Activated CD4-positive, CD25-positive, alpha-beta regulatory T cell treated with anti-CD3 and anti-CD28 coated beads, Interleukin-2, amount 50 U/mL, for 72 hours (primary cell): Measurements from ENCODE around the gene MRPL24.
A peak's percentile ranks its signal among the peaks of the same experiment; 100 is the strongest.

Experiments used
- DNase-seq: peaks from one replicate; pipeline ENCODE4 v3.0.0; 2021

The MRPL24 gene

DNA sequence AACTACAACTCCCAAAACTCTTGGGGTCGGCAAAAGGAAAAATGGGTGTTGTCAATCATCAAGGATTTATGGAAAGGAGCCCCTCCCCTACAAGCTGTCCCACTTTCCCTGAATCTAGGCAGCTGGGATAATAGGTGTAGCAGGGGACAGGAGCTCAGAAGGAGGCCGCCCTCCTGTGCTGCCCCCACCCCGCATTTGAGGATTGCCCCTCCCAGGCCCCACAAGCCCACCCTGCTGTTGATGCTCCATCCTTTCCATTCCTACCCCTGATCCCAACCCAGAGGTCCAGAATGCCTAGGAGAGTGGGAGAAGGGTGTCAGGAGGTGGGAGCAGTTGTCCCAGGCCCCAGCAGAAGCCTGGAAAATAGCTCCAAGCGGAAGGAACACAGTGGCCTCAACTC lies 1.9 kb upstream of the MRPL24 start:
- DNase-seq = no peak

DNA sequence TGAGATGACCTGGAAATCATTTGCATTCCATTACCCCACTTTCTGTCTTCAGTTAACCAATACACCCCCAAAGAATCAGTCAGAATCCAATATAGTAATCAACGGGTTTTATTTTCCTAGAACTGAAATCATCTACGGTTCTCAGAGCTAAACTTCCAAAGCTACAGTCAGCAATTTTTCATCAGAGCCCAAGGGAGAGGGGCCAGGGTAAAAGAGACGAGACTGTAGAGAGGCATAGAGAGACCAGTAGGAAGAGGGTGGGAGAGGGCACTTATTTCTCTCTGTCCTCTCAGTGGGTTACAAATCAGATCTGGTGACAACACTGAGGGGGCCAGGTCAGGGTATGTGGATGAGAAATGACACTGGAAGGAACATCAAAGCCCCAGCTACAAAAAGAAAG lies 1.1 kb upstream of the MRPL24 start:
- no peak for DNase-seq

DNA sequence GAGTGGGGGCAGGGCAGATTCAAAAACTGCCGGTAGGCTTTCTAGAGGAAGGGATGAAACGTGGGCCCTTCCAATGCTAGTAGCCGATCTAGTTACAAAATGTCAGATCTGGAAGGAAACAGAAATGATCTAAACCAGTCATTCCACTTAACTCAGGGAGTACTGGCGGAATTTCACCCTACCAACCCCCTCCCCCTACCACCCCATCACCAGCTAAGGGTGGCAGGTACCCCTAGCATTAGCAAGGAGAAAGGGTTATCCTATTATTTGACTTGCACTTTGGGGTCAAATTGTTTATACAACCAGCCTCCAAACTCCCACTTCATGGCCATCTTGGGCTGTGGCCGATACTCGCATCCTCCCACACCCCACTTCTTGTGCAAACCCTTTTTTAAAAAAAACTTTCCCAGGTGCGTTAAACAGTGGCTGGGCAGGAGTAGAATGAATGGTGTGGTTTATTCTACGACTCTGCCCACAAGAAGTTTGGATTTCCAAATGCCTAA lies 644 bp upstream of the MRPL24 start:
- no peak for DNase-seq

DNA sequence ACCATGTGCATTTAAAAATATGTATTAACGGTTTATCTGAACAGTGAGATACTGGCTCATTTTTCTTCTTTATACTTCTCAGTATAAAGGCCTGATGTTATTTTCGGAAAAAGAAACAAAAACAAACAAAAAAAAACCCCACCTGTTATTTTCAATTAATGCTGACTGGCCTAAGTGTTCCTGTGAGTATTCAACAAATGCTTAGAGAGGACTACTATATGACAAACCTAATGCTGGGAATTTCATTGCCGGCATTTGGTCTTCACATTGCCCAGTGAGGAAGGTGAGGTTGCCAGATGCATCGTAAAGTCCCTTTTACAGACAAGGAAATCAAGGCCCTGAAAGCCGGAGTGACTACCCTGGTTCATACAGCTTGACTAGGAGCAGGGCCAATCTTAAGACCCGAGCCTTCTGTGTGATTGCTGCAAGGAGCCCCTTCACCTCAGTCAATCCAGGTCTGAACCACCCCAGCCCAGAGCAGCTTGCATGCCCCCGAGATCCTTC lies 599 bp downstream of the MRPL24 start:
- DNase-seq = no peak

DNA sequence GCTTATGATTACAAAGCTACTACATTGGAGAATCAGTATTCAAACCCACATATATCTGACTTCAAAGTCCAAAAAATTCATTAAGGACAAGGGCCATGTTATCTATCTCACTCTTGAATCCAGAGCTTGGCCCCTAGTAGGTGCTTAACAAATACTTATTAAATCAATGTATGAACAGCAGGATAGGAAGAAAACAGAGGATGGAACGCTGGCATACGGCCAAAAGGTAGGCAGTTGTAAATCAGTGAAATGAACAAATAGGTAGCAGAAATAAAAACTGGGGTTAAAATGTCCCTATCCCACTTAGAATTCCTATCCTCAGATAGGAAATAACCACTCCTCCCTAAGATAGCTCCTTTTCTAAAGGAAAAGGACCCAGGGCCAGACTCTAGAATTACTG lies 2.0 kb downstream of the MRPL24 start:
- no peak for DNase-seq

DNA sequence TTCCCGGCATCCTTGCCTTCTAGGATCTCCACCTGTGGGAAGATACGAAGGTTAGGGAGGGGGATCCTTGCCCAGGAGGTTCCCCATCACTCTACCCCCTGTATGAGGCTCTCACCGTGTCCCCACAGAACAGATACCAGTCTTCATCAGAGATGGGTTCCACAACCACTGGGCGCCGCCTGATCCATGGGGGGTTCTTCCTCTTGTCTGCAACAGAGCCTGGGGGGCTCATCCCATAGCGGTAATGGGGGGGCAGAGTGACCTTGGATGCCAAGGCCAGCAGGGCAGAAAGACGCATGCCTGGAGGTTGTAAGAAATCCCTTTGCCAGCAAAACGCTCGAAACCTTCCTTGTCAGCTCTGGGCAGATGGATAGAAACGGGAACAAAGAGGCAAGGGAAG lies 2.5 kb downstream of the MRPL24 start:
- DNase-seq = no peak

DNA sequence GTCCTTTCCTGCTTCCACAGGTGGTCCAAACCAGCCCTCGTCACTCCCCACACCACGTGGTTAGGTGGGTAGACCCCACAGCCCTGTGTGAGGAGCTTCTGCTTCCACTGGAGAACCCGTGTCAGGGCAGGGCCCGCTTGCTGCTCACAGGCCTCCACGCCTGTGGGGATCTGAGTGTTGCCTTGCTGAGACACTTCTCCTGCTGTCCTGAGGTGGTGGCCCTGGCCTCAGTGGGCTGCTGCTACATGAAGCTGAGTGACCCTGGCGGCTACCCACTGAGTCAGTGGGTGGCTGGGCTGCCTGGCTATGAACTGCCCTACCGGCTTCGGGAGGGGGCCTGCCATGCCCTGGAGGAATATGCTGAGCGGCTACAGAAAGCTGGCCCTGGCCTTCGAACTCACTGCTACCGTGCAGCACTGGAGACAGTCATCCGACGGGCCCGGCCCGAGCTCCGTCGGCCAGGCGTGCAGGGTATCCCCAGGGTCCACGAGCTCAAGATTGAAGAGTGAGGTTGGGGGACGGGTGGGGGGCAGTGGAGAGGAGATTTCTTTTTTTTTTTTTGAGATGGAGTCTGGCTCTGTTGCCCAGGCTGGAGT lies 6.8 kb downstream of the MRPL24 start:
- DNase-seq = no peak

DNA sequence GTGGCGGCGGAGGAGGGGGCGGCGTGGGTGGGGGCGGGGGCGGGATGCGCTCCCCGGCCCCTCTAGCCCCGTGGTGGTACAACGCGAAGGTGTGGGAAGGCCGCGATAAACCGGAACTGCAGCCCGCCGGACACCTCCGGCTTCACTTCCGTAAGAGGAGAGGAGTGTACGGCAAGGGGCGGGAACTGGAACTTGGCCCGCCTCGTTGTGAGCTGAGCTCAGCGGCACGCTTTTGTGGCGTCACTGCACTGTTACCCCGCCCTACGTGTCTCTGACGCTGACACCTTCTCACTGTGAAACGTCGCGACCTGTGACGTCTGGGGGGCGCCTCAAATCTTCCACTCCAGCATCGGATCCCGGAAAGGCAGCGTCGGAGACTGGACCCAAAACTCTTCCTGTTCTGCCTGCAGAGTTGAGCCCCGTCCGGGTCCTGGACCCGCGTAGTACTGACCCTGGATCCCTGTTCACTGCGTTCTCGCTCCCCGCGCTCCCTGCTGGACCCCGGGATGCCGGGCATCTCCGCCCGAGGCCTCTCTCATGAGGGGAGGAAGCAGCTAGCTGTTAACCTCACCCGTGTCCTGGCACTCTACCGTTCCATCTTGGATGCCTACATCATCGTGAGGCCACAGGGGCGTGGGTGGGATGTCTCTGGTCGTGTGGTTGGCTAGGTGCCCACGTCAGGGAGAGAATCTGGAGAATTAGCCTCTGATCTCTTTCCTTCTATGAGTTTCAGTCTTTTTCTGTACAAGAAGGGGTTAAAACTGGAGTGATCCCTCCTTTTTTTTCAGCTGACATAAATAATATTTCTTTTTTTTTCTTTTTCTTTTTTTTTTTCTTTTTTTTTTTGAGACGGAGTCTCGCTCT lies 12.1 kb downstream of the MRPL24 start, which contains the start of gene ISG20L2:
Gene ISG20L2 (minus strand): TSS at position 168 of the 864 bp plus-strand sequence. CDS start 1,114 bp downstream, outside the sequence.
- peak; percentile 92 for DNase-seq

DNA sequence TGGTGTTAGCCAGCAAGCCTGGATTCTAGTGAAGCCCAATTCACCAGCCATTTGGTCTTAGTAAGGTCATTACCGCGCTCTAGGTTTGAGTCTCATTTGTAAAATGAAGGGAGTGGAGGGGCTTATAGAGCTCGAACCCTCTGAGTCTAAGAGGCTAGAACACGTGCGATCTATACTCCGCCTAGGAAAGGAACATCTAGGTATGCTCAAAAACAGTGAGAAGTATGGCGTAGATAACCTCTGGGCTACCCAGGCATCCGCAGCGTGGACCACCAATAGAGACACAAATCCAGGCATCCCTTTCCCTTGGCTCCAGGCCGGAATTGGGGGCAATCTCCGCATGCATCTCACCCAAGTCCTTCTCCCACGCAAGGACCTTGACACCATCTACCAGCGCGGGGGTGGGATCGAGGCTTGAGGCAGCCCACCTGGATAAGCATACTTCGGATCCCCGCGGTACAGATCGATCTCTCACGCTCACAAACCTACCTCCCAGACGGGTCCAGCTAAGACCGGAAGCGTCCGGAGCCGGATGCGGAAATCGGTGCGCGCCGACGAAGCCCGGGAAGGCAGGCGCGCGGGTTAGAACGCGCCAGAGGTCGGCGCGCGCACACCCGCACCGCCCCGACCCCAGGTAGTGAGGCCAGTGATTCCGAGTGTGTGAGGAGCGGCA lies 12.8 kb downstream of the MRPL24 start, which contains the start of gene METTL25B:
Gene METTL25B (plus strand): TSS at position 544 of the 673 bp plus-strand sequence. CDS start 636 bp downstream, outside the sequence.
- peak; percentile 84 for DNase-seq

DNA sequence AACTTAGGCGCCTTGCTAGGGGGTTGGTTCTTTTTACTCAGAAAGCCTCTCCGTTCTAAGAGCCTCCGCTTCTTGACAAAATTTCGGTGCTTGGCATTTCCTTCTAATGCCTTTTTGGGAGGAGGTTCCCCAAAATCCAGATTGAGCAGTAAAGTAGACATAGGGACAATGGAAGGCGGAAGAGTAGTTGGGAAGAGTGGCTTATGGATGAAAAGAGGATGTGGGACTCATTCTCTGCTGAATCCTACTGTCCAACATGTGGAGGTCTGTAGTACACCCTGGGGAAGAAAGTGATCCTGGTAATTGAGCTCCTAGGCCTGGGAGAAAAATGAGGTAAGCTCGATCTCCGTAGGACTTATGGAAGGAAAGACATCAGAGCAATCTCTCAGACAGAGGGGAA lies 13.4 kb downstream of the MRPL24 start:
- no peak for DNase-seq

DNA sequence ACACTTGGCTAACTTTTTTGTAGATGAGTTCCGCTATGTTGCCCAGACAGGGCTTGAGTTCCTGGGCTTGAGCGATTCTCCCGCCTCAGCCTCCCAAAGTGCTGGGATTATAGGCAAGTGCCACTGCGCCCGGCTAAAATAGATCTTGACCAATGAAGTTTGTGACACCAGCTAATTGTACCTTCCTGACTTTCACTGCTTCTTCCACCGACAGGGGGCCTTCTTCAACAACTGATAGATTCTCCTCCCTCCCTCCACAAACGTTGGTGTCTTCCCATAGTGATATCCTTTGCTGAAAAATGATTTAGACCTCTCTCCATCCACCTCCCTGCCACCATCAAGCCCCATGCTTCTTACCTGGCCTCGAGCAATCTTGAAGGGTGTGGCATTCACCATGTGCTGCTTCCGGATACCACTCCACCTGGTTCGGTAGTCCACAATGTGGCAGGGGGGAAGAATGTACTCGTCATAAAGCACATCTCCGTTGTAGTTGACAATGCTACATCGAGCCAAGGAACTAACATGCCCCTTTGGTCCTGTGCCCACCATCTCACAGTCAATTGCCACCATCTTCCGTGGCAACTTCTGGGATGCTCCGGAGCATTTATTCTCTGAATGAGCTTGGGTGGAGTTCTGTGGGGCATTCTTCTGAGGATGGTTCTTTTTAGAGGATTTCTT lies 14.2 kb downstream of the MRPL24 start:
- peak; percentile 40 for DNase-seq

DNA sequence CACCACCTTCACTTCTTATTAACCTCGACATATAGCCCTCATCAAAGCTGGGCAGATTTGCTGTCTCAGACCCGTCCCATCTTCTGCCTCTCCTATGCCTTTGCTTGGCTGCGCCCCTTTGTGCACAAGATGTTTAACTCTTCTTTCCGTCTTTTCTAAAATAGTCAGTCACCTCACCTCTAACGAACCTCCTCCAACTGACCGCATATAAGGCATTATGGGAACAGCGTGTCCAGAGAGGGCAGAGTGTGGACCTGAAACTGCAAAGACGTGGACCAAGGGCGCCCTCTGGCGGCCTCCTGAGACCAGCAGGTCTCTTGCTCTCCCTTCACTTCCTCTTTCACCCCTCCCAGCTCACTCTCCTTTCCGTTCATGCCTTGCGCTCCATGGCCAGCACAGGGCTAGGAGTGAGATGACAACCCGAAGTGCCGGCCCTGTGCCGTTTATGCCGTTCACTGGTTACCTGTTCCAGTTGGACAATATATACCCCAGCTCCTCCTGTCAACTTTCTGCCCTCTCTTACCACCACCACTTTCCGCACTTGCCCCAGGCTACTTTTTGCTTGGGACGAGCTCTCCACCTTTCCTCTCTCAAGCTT lies 15.1 kb downstream of the MRPL24 start:
- DNase-seq = peak; percentile 84

DNA sequence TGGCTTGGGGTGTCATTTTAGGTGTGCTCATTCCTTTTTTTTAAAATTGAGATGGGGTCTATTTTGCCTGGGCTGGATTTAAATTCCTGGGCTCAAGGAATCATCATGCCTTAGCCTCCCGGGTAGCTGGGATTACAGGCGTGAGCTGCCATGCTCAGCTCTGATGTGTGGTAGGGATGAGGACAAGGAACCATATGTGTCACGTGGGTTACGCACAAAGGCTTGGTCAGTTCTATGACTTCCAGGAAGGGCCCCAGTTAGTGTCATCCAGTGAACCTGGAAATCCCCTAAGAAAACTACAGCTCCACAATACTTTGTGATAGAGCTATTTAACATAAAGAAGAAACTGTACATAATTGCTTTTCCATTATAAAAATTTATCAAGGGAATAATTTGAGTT lies 19.4 kb downstream of the MRPL24 start:
- no peak for DNase-seq

DNA sequence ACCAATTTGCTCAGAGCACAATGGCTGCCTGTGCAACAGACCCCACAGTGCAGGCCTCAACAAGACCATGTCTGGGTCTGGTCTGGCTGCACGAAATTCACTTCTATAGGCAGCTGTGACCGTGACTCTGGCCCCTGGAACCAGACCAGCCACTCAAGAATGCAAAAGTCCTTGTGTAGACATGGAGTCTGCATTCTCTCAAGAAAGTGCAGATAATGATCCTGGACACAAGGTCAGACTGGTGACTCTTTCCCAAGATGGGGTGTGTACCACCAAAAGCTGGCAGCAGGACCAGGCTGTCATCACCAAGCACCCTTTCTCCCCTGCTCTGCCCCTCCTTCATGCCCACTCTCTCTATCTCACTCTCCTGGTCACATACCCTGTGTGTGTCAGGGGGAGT lies 19.8 kb downstream of the MRPL24 start:
- no peak for DNase-seq

DNA sequence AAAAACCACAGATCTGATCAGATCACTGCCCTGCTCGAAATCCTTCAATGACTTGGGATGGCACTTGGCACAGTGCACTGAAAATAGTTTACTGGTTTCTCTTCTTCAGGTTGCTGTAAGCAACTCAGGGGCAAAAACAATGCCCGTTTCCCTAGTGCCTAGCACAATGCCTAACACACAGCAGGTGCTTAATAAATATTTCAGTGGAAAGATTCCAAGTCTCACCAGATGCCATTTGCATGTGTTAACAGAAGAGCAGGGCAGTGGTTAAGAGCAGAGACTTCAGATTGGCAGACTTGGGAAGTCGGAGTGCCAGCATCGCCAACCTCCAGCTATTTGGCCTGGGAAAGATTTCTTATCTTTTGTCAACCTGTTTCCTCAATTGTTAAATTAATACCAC lies 23.5 kb downstream of the MRPL24 start:
- DNase-seq = no peak

DNA sequence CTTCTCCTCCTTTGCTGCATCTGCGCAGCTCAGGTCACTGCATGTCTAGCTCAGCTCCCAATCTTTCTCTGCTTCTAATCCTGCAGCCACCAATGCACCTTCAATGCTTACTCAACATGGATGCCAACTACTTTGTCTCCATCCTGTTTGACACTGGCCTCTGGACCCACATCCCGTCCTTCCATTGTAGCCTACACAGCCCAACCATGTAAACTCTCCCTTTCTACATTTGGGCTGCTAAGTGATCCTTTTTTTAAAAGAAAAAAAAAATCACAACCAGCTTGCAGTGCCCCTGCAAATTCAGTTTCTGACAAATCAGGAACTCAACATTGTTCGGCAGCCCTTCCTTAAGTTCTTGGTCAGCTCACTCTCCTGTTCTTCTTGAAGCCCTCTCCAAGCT lies 26.1 kb downstream of the MRPL24 start:
- DNase-seq = no peak

DNA sequence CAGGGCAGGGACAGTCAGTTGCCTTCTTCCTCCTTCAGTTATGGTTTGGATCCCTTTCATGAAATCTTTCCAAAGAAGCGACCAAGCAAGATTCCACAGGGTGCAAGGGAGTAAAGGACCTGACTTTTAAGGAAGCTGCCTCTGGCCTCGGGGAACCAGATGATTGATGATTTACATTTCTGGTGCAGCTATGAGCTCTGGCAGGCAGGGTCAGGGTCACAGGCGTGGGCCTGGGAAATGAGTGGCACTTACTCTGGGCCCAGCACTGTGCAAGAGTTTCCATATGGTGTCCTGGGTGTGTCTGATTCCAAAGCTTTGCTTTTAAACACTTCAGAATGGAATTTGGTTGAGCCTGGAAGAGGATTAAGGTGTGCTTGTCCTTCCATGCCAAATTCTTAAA lies 28.3 kb downstream of the MRPL24 start:
- DNase-seq = no peak

DNA sequence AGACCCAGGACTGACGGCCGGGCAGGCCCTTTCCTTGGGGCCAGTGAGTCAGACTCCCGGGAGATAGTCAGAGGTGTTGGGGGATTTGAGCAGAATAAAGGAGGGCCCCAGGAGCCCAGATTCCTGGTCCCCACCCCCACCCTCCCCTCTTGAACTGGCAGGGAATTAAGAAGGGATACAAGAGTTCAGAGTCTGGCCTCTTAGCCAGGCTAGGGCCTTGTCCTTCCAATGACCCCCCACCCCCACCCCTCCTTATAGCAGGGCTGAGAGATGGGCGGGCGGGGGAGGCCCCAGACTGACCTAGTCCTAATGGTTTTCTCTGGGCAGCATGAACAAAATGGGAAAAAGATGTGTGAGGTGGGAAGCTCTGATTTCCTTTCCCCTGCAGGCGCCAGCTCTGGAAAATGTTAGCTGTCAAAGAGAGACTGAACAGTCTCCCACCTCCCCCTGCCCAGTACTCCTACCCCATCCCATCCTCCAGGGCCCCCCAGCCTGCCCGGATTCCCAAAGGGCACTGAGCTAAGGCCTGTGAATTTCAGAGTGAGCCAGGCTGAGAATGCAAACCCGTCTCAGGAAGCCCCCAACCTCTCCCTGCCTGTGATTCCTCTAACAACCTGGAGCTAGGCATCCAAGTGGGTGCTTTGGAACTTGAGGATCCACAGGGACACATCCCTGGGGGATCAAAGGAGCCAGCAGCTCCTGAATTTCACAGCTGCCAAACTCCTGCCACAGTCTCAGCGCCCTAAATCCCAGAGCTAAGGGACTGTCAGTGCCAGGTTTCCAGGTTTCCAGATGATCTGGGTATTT lies 29.7 kb downstream of the MRPL24 start:
- DNase-seq = no peak

DNA sequence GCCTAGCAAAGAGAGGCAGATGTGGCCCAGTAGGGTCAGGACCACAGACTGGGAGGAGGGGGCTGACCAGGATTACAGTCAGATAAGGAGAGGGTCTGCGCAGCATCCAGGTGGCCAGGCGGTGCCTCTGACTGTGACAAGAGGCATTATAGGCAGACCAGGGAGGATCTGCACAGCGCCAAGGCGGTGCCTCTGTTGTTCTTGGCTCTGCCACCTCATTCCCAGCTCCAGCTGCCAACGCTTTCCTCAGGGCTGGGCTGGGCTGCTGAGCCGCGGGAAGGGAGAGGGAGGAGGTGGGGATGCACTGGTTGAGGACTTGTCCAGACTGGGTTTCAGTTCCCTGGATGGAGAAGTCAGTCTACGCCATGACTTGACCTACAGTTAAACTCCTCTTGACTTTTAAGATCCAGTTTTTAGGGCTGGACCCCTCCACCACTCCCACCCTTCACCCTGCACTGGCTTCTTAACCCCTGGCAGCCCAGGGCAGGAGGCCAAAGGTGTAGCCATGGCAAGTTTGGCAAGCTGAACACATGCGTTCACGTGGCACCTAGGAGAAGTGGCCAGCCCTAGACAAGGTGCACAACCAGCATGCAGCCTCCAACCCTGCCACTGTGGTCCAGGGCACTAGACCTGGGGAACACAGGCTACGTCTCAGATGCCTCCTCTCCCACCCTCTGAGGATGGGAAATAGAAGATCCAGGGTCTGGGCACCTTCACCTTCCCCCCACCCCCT lies 31.0 kb downstream of the MRPL24 start:
- DNase-seq = no peak

DNA sequence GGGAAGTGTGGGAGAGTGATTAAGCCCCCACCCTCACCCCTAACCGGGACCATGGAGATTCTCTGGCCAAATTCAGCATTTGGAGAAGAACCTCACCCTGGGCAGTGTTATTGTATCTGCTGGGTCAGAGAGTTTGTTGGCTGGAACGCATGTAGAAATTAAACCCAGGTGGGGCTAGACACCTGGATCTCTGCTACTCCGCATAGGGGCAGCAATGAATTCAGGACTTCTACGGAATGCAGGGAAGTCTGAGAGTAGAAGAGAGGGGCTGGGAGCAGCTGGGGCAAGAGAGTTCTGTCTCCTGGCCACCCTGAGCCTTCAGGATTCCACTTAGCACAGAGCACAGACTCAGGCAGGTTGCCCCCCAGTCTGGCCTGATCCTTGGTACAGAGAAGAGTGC lies 31.9 kb downstream of the MRPL24 start:
- DNase-seq = no peak

DNA sequence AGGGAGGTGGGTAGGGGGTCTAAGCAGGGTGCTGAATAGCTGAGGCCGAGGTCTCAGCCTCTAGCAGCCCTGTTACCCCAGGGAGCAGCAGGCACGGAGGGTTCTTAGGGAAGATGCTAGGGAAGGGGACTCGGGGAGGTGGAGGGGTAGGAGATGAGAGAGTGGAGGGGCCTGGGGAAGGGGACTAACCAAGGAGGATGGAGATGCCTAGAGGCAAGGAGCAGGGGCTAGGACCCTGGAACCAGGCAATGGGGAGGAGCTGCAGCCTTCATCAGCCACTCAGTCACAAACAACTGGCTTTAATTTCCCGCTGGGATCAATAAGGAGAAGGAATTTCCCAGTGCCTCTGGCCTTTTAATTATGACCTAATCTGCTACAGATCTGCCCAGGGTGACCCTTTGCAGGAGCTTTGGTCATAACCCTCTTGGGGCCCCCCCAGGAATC lies 32.6 kb downstream of the MRPL24 start:
- DNase-seq = no peak
